HUES64 (cell line): ENCODE data around the gene ATG16L1.

Experiments
- H3K27ac ChIP-seq: 2 replicates; pipeline ENCODE4 v1.7.0; 2013; ENCODE audit warnings: low read depth, low read length, inconsistent platforms
- H3K27me3 ChIP-seq: 2 replicates; pipeline ENCODE4 v1.6.1; 2013; ENCODE audit warnings: mild to moderate bottlenecking, low read length; ENCODE audit not compliant: insufficient read depth
- H3K36me3 ChIP-seq: 2 replicates; pipeline ENCODE4 v1.6.1; 2013; ENCODE audit warnings: mild to moderate bottlenecking, low read length; ENCODE audit not compliant: insufficient read depth
- H3K4me1 ChIP-seq: 2 replicates; pipeline ENCODE4 v1.6.1; 2013; ENCODE audit warnings: mild to moderate bottlenecking, low read length, moderate library complexity; ENCODE audit not compliant: insufficient read depth
- H3K4me3 ChIP-seq: 2 replicates; pipeline ENCODE4 v1.5.1; 2013; ENCODE audit warnings: mild to moderate bottlenecking, low read length, moderate library complexity
- H3K9ac ChIP-seq: 2 replicates; pipeline ENCODE4 v1.6.1; 2013; ENCODE audit warnings: mild to moderate bottlenecking, low read depth, low read length
- H3K9me3 ChIP-seq: 2 replicates; pipeline ENCODE4 v1.6.1; 2013; ENCODE audit warnings: low read depth, low read length; ENCODE audit not compliant: insufficient read depth
- WGBS: fragments of 150-250, 120-280 bp; methylation state at CpG from one replicate; pipeline ENCODE4 v1.1.7; 2013; ENCODE audit warnings: missing lambda C conversion rate; 5-methylcytosine and 5-hydroxymethylcytosine counted together

The ATG16L1 gene

DNA sequence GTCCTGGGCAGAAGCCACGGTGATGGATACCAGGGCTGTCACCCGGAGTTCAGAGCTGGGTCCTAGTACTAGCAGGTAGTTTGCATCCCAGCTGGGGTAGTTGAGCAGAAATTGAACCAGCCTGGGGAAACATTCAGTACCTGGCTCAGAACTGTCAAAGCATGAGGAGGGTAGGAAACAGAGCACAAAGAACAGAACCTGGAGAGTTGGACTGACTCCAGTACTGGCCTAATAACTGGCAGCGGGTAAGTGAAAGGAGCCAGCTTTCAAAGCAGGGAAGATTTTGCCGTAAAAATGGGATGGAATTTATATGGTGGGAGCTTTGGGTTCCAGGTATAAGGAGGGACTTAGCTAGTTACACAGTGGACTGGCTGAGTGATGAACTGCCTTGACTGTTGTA is 23.8 kb downstream of the ATG16L1 start:
- Histone ChIP-seq H3K36me3 (peaks cover 98% of the 10 kb centered on the region), H3K4me1 (no peaks in the 10 kb centered on the region), H3K9ac (no peak overlapping the region), H3K27ac (no peak overlapping the region), H3K9me3 (no peaks in the 10 kb centered on the region), H3K4me3 (no peak overlapping the region), H3K27me3 (no peaks in the 10 kb centered on the region)
- WGBS, result 95% methylated on average over 4 of the region's 4 CpGs

DNA sequence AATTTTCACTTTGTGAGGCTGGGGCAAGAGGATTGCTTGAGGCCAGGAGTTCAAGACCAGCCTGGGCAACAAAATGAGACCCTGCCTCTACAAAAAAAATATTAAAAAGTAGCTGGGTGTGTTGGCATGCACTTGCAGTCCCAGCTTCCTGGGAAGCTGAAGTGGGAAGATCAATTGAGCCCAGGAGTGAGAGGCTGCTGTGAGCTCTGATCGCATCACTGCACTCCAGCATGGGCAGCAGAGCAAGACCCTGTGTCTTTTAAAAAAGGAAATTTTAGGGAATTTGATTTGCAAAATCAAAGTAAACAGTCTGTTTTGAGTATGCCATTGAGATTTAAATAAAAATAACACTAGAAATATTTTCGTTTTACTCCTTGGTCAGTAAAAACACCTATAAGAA is 27.4 kb downstream of the ATG16L1 start:
- H3K36me3 ChIP-seq, result peaks cover 96% of the 10 kb centered on the region
- H3K4me1 ChIP-seq, result no peaks in the 10 kb centered on the region
- 89% methylated on average over 2 of the region's 2 CpGs for WGBS
- no peaks in the 10 kb centered on the region for H3K27me3 ChIP-seq
- H3K9ac ChIP-seq, result no peak overlapping the region
- H3K9me3 ChIP-seq, result no peaks in the 10 kb centered on the region
- no peak overlapping the region for H3K4me3 ChIP-seq
- H3K27ac ChIP-seq, result no peak overlapping the region

DNA sequence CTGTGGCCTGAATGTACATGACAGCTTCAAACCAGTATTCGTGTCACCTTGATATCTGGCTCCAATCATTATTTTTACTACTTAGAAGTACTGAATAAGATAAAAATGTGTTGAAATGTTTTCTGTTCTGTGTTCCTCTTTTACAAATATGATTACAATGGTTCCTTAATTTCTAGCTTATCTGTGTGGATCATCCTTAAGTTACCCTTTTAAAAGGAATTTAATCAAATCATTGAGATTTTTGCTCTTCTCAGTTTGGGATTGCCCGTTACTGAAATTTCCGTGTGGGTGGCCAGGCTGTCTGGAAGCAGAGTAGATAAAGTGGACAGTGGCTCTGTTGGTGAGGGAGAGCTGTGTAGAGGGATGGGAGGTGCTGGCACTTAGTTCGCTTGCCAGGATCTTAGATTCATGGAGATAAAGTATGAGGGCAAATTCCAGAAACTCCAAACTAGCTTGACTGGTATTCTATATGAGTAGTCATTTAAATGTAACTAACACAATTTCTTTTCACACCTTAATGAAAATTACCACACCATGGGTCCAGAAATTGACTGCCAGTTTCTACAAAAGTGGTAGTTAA is 28.7 kb downstream of the ATG16L1 start:
- Histone ChIP-seq H3K9me3 (no peaks in the 10 kb centered on the region), H3K27me3 (no peaks in the 10 kb centered on the region), H3K9ac (no peak overlapping the region), H3K36me3 (peaks cover 92% of the 10 kb centered on the region), H3K4me3 (no peak overlapping the region), H3K4me1 (no peaks in the 10 kb centered on the region), H3K27ac (no peak overlapping the region)
- WGBS, result 84% methylated on average over 4 of the region's 4 CpGs

DNA sequence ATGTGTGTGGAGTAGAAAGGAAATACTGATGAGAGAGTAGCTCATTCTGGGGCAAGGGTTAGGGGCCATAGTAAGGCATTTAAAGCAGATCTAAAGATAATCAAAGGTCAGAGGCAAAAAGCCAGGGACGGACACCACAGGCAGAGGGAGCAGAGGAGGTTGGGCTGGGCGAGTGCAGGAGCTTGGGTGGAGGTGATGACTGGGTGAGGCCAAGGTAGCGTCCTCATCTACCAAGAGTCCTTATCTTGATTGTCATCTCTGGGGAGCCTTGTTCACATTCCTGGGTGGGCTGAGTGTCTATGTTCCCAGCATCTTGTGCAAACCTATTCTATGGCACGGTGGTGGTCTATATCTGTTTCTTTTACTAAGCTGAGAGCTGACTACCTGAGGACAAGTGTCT is 30.1 kb downstream of the ATG16L1 start:
- WGBS, result 96% methylated on average over 4 of the region's 4 CpGs
- no peaks in the 10 kb centered on the region for H3K9me3 ChIP-seq
- H3K36me3 ChIP-seq, result peaks cover 91% of the 10 kb centered on the region
- H3K4me1 ChIP-seq, result no peaks in the 10 kb centered on the region
- H3K27ac ChIP-seq, result no peak overlapping the region
- no peaks in the 10 kb centered on the region for H3K27me3 ChIP-seq
- H3K9ac ChIP-seq, result no peak overlapping the region
- no peak overlapping the region for H3K4me3 ChIP-seq

DNA sequence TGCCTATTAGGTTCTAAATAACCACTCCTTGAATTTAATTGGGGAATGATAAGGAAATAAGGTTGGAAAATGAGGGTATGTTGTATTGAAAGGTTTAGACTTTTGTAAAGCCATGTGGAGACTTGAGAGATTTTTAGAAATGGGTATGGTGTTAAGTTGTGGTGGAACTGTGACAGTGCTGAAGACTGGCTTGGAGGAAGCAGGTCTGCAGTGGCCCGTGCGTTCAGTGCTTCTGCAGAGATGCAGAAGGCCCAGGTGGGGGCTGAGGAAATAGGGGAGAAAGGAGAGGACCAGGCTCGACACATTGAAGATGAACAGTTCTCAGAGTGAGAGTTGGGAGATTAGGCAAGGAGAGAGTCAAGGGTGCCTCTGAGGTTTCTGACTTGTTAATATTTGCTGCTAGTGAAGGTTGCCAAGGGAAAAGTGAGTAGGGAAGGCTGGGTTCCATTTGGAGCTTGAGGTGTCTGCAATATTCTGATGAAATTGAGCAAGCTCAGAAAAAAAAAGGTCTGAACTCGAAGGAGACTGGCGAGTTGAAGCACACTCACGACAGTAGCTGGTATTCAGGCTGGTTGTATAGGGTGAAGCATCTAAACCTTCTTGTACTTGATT is 30.6 kb downstream of the ATG16L1 start:
- no peaks in the 10 kb centered on the region for H3K27me3 ChIP-seq
- H3K27ac ChIP-seq, result no peak overlapping the region
- H3K4me3 ChIP-seq, result no peak overlapping the region
- H3K4me1 ChIP-seq, result no peaks in the 10 kb centered on the region
- WGBS, result 93% methylated on average over 6 of the region's 6 CpGs
- peaks cover 90% of the 10 kb centered on the region for H3K36me3 ChIP-seq
- H3K9me3 ChIP-seq, result no peaks in the 10 kb centered on the region
- H3K9ac ChIP-seq, result no peak overlapping the region

- H3K27me3 ChIP-seq, result no peaks in the 10 kb centered on the region
- WGBS, result 95% methylated on average over 5 of the region's 5 CpGs
- H3K27ac ChIP-seq, result no peak overlapping the region
- no peak overlapping the region for H3K4me3 ChIP-seq
- H3K9ac ChIP-seq, result no peak overlapping the region
- no peaks in the 10 kb centered on the region for H3K4me1 ChIP-seq
- H3K9me3 ChIP-seq, result no peaks in the 10 kb centered on the region
- H3K36me3 ChIP-seq, result peaks cover 88% of the 10 kb centered on the region
These were observed 34.4 kb downstream of the ATG16L1 start for GRCh38 chr2:233285921-233286320.

GRCh38 chr2:233287871-233288270 is 36.4 kb downstream of the ATG16L1 start:
- Histone ChIP-seq H3K9me3 (no peaks in the 10 kb centered on the region), H3K9ac (no peak overlapping the region), H3K4me1 (no peaks in the 10 kb centered on the region), H3K36me3 (peaks cover 88% of the 10 kb centered on the region), H3K4me3 (no peak overlapping the region), H3K27me3 (no peaks in the 10 kb centered on the region), H3K27ac (no peak overlapping the region)
- WGBS, result 93% methylated on average over 6 of the region's 6 CpGs

GRCh38 chr2:233288663-233289062 is 37.2 kb downstream of the ATG16L1 start:
- Histone ChIP-seq H3K4me3 (no peak overlapping the region), H3K4me1 (no peaks in the 10 kb centered on the region), H3K27me3 (no peaks in the 10 kb centered on the region), H3K36me3 (peaks cover 90% of the 10 kb centered on the region), H3K9me3 (no peaks in the 10 kb centered on the region), H3K27ac (no peak overlapping the region), H3K9ac (no peak overlapping the region)
- WGBS, result 83% methylated on average over 5 of the region's 5 CpGs

DNA sequence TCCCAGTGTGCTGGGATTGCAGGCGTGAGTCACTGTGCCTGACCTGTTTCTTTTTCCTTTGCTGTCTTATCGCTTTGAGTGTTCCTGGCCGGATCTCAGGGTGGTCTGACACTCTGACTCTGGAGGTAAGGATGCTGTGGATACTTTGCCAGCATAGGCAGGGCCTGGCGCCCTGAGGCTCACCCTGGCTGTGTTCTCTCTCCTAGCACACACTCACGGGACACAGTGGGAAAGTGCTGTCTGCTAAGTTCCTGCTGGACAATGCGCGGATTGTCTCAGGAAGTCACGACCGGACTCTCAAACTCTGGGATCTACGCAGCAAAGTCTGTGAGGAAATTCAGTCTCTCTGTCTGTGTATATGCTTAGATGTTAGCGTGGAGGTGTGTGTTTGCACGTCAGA is 38.2 kb downstream of the ATG16L1 start:
- WGBS, result 94% methylated on average over 12 of the region's 12 CpGs
- peaks cover 97% of the 10 kb centered on the region for H3K36me3 ChIP-seq

GRCh38 chr2:233290051-233290845 is 38.8 kb downstream of the ATG16L1 start:
- no peak overlapping the region for H3K27ac ChIP-seq
- peaks cover 97% of the 10 kb centered on the region for H3K36me3 ChIP-seq

More for the DNA sequence above, 38.2 kb downstream of the ATG16L1 start:
- no peak overlapping the region for H3K27ac ChIP-seq
- H3K4me1 ChIP-seq, result no peaks in the 10 kb centered on the region
- no peak overlapping the region for H3K4me3 ChIP-seq
- no peak overlapping the region for H3K9ac ChIP-seq
- no peaks in the 10 kb centered on the region for H3K9me3 ChIP-seq
- H3K27me3 ChIP-seq, result no peaks in the 10 kb centered on the region

GRCh38 chr2:233295891-233296290 is 44.4 kb downstream of the ATG16L1 start:
- H3K27ac ChIP-seq, result no peak overlapping the region
- H3K4me3 ChIP-seq, result no peak overlapping the region
- peaks cover 55% of the 10 kb centered on the region for H3K36me3 ChIP-seq
- H3K4me1 ChIP-seq, result no peaks in the 10 kb centered on the region
- 91% methylated on average over 5 of the region's 5 CpGs for WGBS
- H3K27me3 ChIP-seq, result no peaks in the 10 kb centered on the region
- no peak overlapping the region for H3K9ac ChIP-seq
- no peaks in the 10 kb centered on the region for H3K9me3 ChIP-seq

More at GRCh38 chr2:233290051-233290845, 38.8 kb downstream of the ATG16L1 start:
- no peaks in the 10 kb centered on the region for H3K9me3 ChIP-seq
- H3K27me3 ChIP-seq, result no peaks in the 10 kb centered on the region
- H3K4me3 ChIP-seq, result no peak overlapping the region
- 94% methylated on average over 10 of the region's 10 CpGs for WGBS
- no peak overlapping the region for H3K9ac ChIP-seq
- no peaks in the 10 kb centered on the region for H3K4me1 ChIP-seq
